Measurements from ENCODE around the gene BPIFA2.

DNA sequence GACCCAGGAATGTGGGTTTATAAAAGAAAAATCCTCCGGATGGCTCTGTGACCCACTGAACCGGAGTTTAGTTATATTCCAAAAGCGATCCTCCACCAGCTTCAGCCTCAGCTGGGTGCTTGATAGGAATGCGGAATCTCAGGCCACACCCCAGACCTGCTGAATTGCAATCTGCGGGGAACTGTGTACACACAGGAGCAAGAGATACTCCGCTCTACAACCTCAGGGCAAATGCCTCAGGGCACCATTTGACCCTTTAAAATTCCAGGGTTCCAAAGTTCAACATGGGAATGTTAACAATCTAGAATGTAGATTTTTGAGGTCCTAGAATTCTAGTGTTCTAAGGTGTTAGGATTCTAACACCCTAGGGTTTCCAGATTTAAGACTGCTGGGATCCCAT lies 10.8 kb downstream of the BPIFA2 start:
- no peak for TF ChIP-seq EP300 (IDR thresholded peaks at IDR 0.05)
- no peak for TF ChIP-seq FOSL2 (IDR thresholded peaks at IDR 0.05)
- TF ChIP-seq FOSL2 (CRISPR knock-in tag; IDR thresholded peaks at IDR 0.05) = no peak
- TF ChIP-seq, protein P1, sequence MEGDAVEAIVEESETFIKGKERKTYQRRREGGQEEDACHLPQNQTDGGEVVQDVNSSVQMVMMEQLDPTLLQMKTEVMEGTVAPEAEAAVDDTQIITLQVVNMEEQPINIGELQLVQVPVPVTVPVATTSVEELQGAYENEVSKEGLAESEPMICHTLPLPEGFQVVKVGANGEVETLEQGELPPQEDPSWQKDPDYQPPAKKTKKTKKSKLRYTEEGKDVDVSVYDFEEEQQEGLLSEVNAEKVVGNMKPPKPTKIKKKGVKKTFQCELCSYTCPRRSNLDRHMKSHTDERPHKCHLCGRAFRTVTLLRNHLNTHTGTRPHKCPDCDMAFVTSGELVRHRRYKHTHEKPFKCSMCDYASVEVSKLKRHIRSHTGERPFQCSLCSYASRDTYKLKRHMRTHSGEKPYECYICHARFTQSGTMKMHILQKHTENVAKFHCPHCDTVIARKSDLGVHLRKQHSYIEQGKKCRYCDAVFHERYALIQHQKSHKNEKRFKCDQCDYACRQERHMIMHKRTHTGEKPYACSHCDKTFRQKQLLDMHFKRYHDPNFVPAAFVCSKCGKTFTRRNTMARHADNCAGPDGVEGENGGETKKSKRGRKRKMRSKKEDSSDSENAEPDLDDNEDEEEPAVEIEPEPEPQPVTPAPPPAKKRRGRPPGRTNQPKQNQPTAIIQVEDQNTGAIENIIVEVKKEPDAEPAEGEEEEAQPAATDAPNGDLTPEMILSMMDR (IDR thresholded peaks at IDR 0.05) = no peak
- no peak for TF ChIP-seq RAD21 (conservative IDR thresholded peaks at IDR 0.05 in 1 of 2, IDR thresholded peaks at IDR 0.05 in 1 of 2)
- no peak for TF ChIP-seq ESRRA (IDR thresholded peaks at IDR 0.05; ENCODE audit: borderline replicate concordance, low read length)

All from A549 (cell line).